Natural killer cell (primary cell): ENCODE data around the gene SLFN5. TPM values are rescaled to one million over a fixed set of nuclear protein-coding genes. Genes with fewer than 3 reads are reported as not detected.

Experiments used
- ATAC-seq, 3 donors: fragments of 150-1000 bp in 2 of 3; fragments of 200-7000 bp in 1 of 3; cut with Tn5 transposase; 1 replicate in 1 of 3; 2 replicates in 2 of 3; pipeline ENCODE4 v1.10.0; 2021; ENCODE audit warnings: mild to moderate bottlenecking in 2 of 3, moderate library complexity in 2 of 3
- DNase-seq, 2 donors: peaks; one replicate each; pipeline versions ENCODE4 v3.0.0 to v3.0.0-alpha.2; 2013 to 2021; ENCODE audit warnings: mixed read lengths in 1 of 2
- H3K27ac ChIP-seq: one replicate; pipeline ENCODE4 v1.5.1; 2013; ENCODE audit warnings: mild to moderate bottlenecking, low read length
- H3K27me3 ChIP-seq: one replicate; pipeline ENCODE4 v1.6.1; 2013; ENCODE audit warnings: low read length; ENCODE audit not compliant: control insufficient read depth, insufficient read depth
- H3K36me3 ChIP-seq: one replicate; pipeline ENCODE4 v1.6.1; 2013; ENCODE audit warnings: low read length; ENCODE audit not compliant: control insufficient read depth, insufficient read depth
- H3K4me1 ChIP-seq: one replicate; pipeline ENCODE4 v1.6.1; 2013; ENCODE audit warnings: low read length; ENCODE audit not compliant: control insufficient read depth, insufficient read depth
- H3K4me3 ChIP-seq: one replicate; pipeline ENCODE4 v1.5.1; 2013; ENCODE audit warnings: low read length
- H3K9me3 ChIP-seq: one replicate; pipeline ENCODE4 v1.6.1; 2013; ENCODE audit warnings: low read length; ENCODE audit not compliant: control insufficient read depth, insufficient read depth
- H3K27ac Mint-ChIP-seq, 2 donors: one replicate each; pipeline ENCODE4 v1.8.0; 2022; ENCODE audit warnings: mild to moderate bottlenecking in 2 of 2, mixed read lengths in 2 of 2, moderate library complexity in 1 of 2
- H3K27me3 Mint-ChIP-seq, 2 donors: one replicate each; pipeline ENCODE4 v1.8.0; 2022; ENCODE audit warnings: low read depth in 2 of 2, mixed read lengths in 2 of 2
- H3K36me3 Mint-ChIP-seq: one replicate; pipeline ENCODE4 v1.8.0; 2022; ENCODE audit warnings: mixed read lengths
- H3K4me1 Mint-ChIP-seq, 2 donors: one replicate each; pipeline ENCODE4 v1.8.0; 2022; ENCODE audit warnings: mixed read lengths in 2 of 2
- H3K4me3 Mint-ChIP-seq: one replicate; pipeline ENCODE4 v1.8.0; 2022; ENCODE audit warnings: mild to moderate bottlenecking, moderate library complexity, mixed read lengths
- H3K9me3 Mint-ChIP-seq, 2 donors: one replicate each; pipeline ENCODE4 v1.8.0; 2022; ENCODE audit warnings: mixed read lengths in 2 of 2
- CTCF ChIP-seq: fragments of 200-600 bp; IDR thresholded peaks from one replicate; pipeline ENCODE4 v1.8.0; 2022; ENCODE audit warnings: antibody characterized with exemption
- WGBS: methylation state at CpG from one replicate; pipeline ENCODE4 v1.1.7; 2013; ENCODE audit warnings: missing lambda C conversion rate; ENCODE audit not compliant: insufficient coverage; 5-methylcytosine and 5-hydroxymethylcytosine counted together
- intact Hi-C: fragments of 100-400 bp; cut with micrococcal nuclease; formaldehyde crosslinking; loops from one replicate; pipeline ENCODE4 v1.14.2; 2022
- total RNA-seq, 4 donors: library from RNA; stranded (reverse); fragments of 120-200 nt in 1 of 4; gene quantifications; one replicate each; pipeline versions ENCODE4 v1.2.3 to v1.2.4, GENCODE V29; 2013 to 2022

The SLFN5 gene
- total RNA-seq, 3 donors from 2014 or later (not counting 1 experiment from before 2014, with no cell fraction given): 118 to 164 (median 141) TPM

- DNase-seq (peak in 1 of 2 donors; percentile 24), ATAC-seq (no peak)
- no peaks in the 10 kb centered on the region for H3K36me3 Mint-ChIP-seq
- no peaks in the 10 kb centered on the region for H3K9me3 Mint-ChIP-seq
- H3K4me3 Mint-ChIP-seq: peak overlapping the region; percentile 68
- 78% methylated on average over 4 of the region's 4 CpGs for WGBS
- no peaks in the 10 kb centered on the region for H3K27me3 Mint-ChIP-seq
- Histone ChIP-seq H3K27me3 (no peaks in the 10 kb centered on the region), H3K36me3 (no peaks in the 10 kb centered on the region), H3K27ac (peak overlapping the region; percentile 93), H3K4me3 (no peak overlapping the region), H3K4me1 (peaks cover 38% of the 10 kb centered on the region), H3K9me3 (no peaks in the 10 kb centered on the region)
- H3K4me1 Mint-ChIP-seq: peaks cover 63 to 64% of the 10 kb centered on the region in 2 donors
- TF ChIP-seq CTCF: no peak
- peak overlapping the region; percentile 85 to 92 for H3K27ac Mint-ChIP-seq
- intact Hi-C loops: loop anchor here (5.0 kb wide), 1 partner anchor 35 kb away; no protein-coding TSS in a partner anchor
Measured at GRCh38 chr17:35212668-35213067, 30.2 kb upstream of the SLFN5 start.

- TF ChIP-seq CTCF: no peak
- Histone ChIP-seq H3K27me3 (no peaks in the 10 kb centered on the region), H3K4me1 (peaks cover 46% of the 10 kb centered on the region), H3K36me3 (no peaks in the 10 kb centered on the region), H3K9me3 (no peaks in the 10 kb centered on the region), H3K4me3 (no peak overlapping the region), H3K27ac (peak overlapping the region; percentile 93)
- intact Hi-C loops: loop anchor here (5.0 kb wide), 1 partner anchor 36 kb away; no protein-coding TSS in a partner anchor
- DNase-seq: no peak
- Mint-ChIP-seq H3K4me1 (peaks cover 67 to 69% of the 10 kb centered on the region in 2 donors), H3K9me3 (no peaks in the 10 kb centered on the region), H3K36me3 (no peaks in the 10 kb centered on the region), H3K27me3 (no peaks in the 10 kb centered on the region), H3K4me3 (peak overlapping the region; percentile 68), H3K27ac (peak overlapping the region; percentile 85 to 92)
- WGBS: 10% methylated on average over 4 of the region's 5 CpGs
- ATAC-seq: no peak
Measured at GRCh38 chr17:35213412-35213940, 29.4 kb upstream of the SLFN5 start.

GRCh38 chr17:35214192-35214591, 28.7 kb upstream of the SLFN5 start:
- Mint-ChIP-seq H3K36me3 (no peaks in the 10 kb centered on the region), H3K4me1 (peaks cover 73 to 76% of the 10 kb centered on the region in 2 donors), H3K4me3 (peak overlapping the region; percentile 68), H3K9me3 (no peaks in the 10 kb centered on the region), H3K27me3 (no peaks in the 10 kb centered on the region), H3K27ac (peak overlapping the region; percentile 85 to 92)
- peak; percentile 73 to 87 (median 81) for ATAC-seq
- peak in 1 of 2 donors; percentile 90 for DNase-seq
- Histone ChIP-seq H3K9me3 (no peaks in the 10 kb centered on the region), H3K27ac (peak overlapping the region; percentile 93), H3K4me3 (no peak overlapping the region), H3K4me1 (peaks cover 46% of the 10 kb centered on the region), H3K36me3 (no peaks in the 10 kb centered on the region), H3K27me3 (no peaks in the 10 kb centered on the region)
- no peak for TF ChIP-seq CTCF
- intact Hi-C loops: loop anchor here (1.0 to 5.0 kb wide), 3 partner anchors 28 to 53 kb away; no protein-coding TSS in a partner anchor
- 0% methylated on average over 3 of the region's 3 CpGs for WGBS
